Measurements from ENCODE around the gene FLNB. TPM values are rescaled to one million over a fixed set of nuclear protein-coding genes. Genes with fewer than 3 reads are reported as not detected.

FLNB gene
- total RNA-seq, 1 donor from 2014 or later = 521 TPM

- H3K27me3 Mint-ChIP-seq (ENCODE audit: low read depth, unreplicated experiment) = no peaks in the 10 kb centered on the region
- DNase-seq (ENCODE audit: low read depth) (no peak), FAIRE-seq (no peak)
- peaks cover 79% of the 10 kb centered on the region for H3K4me1 Mint-ChIP-seq (ENCODE audit: low read depth, unreplicated experiment)
- H3K9me3 ChIP-seq (ENCODE audit: insufficient read depth, low read depth, low read length) = no peaks in the 10 kb centered on the region
- H3K9ac ChIP-seq (ENCODE audit: low read length) = no peak overlapping the region
- peaks cover 2% of the 10 kb centered on the region for H3K36me3 Mint-ChIP-seq (ENCODE audit: low read depth, unreplicated experiment)
- H3K4me2 ChIP-seq (ENCODE audit: low read length) = no peak overlapping the region
- peaks cover 97% of the 10 kb centered on the region for H4K20me1 ChIP-seq (ENCODE audit: insufficient read depth, low read length)
- H3K36me3 ChIP-seq (ENCODE audit: insufficient read depth, low read length) = no peaks in the 10 kb centered on the region
- H3K4me1 ChIP-seq (ENCODE audit: insufficient read depth, low read length) = peaks cover 24% of the 10 kb centered on the region
- H3K27ac Mint-ChIP-seq (ENCODE audit: unreplicated experiment) = no peak overlapping the region
- TF ChIP-seq CTCF (IDR thresholded peaks at IDR 0.05; ENCODE audit: insufficient read depth, low read depth, low read length) (no peak), EZH2 (IDR thresholded peaks at IDR 0.05; ENCODE audit: insufficient read depth, low read length) (no peak)
- H3K9me3 Mint-ChIP-seq (ENCODE audit: unreplicated experiment) = no peaks in the 10 kb centered on the region
- no peak overlapping the region for H2AFZ ChIP-seq (ENCODE audit: low read depth, low read length)
- peaks cover 99% of the 10 kb centered on the region for H3K79me2 ChIP-seq (ENCODE audit: insufficient read depth, low read length)
- H3K4me3 Mint-ChIP-seq (ENCODE audit: unreplicated experiment) = no peak overlapping the region
- no peak overlapping the region for H3K27ac ChIP-seq (ENCODE audit: low read depth, low read length)
- no peaks in the 10 kb centered on the region for H3K27me3 ChIP-seq (ENCODE audit: insufficient read depth, low read length)
- H3K4me3 ChIP-seq (ENCODE audit: insufficient read depth, low read depth, low read length) = no peak overlapping the region
Observed at GRCh38 chr3:58022490-58022889, 14.3 kb downstream of the FLNB start.

- Mint-ChIP-seq H3K27ac (ENCODE audit: unreplicated experiment) (no peak overlapping the region), H3K27me3 (ENCODE audit: low read depth, unreplicated experiment) (no peaks in the 10 kb centered on the region), H3K36me3 (ENCODE audit: low read depth, unreplicated experiment) (peaks cover 2% of the 10 kb centered on the region), H3K4me1 (ENCODE audit: low read depth, unreplicated experiment) (peaks cover 82% of the 10 kb centered on the region), H3K9me3 (ENCODE audit: unreplicated experiment) (no peaks in the 10 kb centered on the region), H3K4me3 (ENCODE audit: unreplicated experiment) (no peak overlapping the region)
- no peak overlapping the region for H2AFZ ChIP-seq (ENCODE audit: low read depth, low read length)
- no peak overlapping the region for H3K9ac ChIP-seq (ENCODE audit: low read length)
- no peak overlapping the region for H3K27ac ChIP-seq (ENCODE audit: low read depth, low read length)
- peaks cover 99% of the 10 kb centered on the region for H3K79me2 ChIP-seq (ENCODE audit: insufficient read depth, low read length)
- H3K4me1 ChIP-seq (ENCODE audit: insufficient read depth, low read length) = peaks cover 24% of the 10 kb centered on the region
- DNase-seq (ENCODE audit: low read depth) (no peak), FAIRE-seq (no peak)
- H3K4me2 ChIP-seq (ENCODE audit: low read length) = no peak overlapping the region
- TF ChIP-seq EZH2 (IDR thresholded peaks at IDR 0.05; ENCODE audit: insufficient read depth, low read length) (no peak), CTCF (IDR thresholded peaks at IDR 0.05; ENCODE audit: insufficient read depth, low read depth, low read length) (no peak)
- peaks cover 99% of the 10 kb centered on the region for H4K20me1 ChIP-seq (ENCODE audit: insufficient read depth, low read length)
- no peaks in the 10 kb centered on the region for H3K36me3 ChIP-seq (ENCODE audit: insufficient read depth, low read length)
- no peak overlapping the region for H3K4me3 ChIP-seq (ENCODE audit: insufficient read depth, low read depth, low read length)
- H3K27me3 ChIP-seq (ENCODE audit: insufficient read depth, low read length) = no peaks in the 10 kb centered on the region
- H3K9me3 ChIP-seq (ENCODE audit: insufficient read depth, low read depth, low read length) = no peaks in the 10 kb centered on the region
Observed at GRCh38 chr3:58023531-58023930, 15.3 kb downstream of the FLNB start.

- TF ChIP-seq EZH2 (IDR thresholded peaks at IDR 0.05; ENCODE audit: insufficient read depth, low read length) (no peak), CTCF (IDR thresholded peaks at IDR 0.05; ENCODE audit: insufficient read depth, low read depth, low read length) (no peak)
- no peaks in the 10 kb centered on the region for H3K9me3 Mint-ChIP-seq (ENCODE audit: unreplicated experiment)
- Histone ChIP-seq H3K9ac (ENCODE audit: low read length) (no peak overlapping the region), H3K4me2 (ENCODE audit: low read length) (no peak overlapping the region), H3K79me2 (ENCODE audit: insufficient read depth, low read length) (peaks cover 99% of the 10 kb centered on the region), H3K27me3 (ENCODE audit: insufficient read depth, low read length) (no peaks in the 10 kb centered on the region), H3K9me3 (ENCODE audit: insufficient read depth, low read depth, low read length) (no peaks in the 10 kb centered on the region), H4K20me1 (ENCODE audit: insufficient read depth, low read length) (peaks cover 99% of the 10 kb centered on the region), H2AFZ (ENCODE audit: low read depth, low read length) (no peak overlapping the region), H3K4me1 (ENCODE audit: insufficient read depth, low read length) (peaks cover 16% of the 10 kb centered on the region), H3K27ac (ENCODE audit: low read depth, low read length) (no peak overlapping the region), H3K4me3 (ENCODE audit: insufficient read depth, low read depth, low read length) (no peak overlapping the region), H3K36me3 (ENCODE audit: insufficient read depth, low read length) (no peaks in the 10 kb centered on the region)
- FAIRE-seq (no peak), DNase-seq (ENCODE audit: low read depth) (no peak)
- peaks cover 5% of the 10 kb centered on the region for H3K36me3 Mint-ChIP-seq (ENCODE audit: low read depth, unreplicated experiment)
- H3K27ac Mint-ChIP-seq (ENCODE audit: unreplicated experiment) = peak overlapping the region; percentile 81
- no peaks in the 10 kb centered on the region for H3K27me3 Mint-ChIP-seq (ENCODE audit: low read depth, unreplicated experiment)
- peaks cover 80% of the 10 kb centered on the region for H3K4me1 Mint-ChIP-seq (ENCODE audit: low read depth, unreplicated experiment)
- H3K4me3 Mint-ChIP-seq (ENCODE audit: unreplicated experiment) = no peak overlapping the region
Observed at GRCh38 chr3:58025406-58025805, 17.2 kb downstream of the FLNB start.
